ENCODE results near the gene ADAMTS10. TPM values are rescaled to one million over a fixed set of nuclear protein-coding genes. Genes with fewer than 3 reads are reported as not detected.
A peak's percentile ranks its signal among the peaks of the same experiment; 100 is the strongest.

The ADAMTS10 gene
- total RNA-seq, 2 donors from 2014 or later: 3.9 TPM

DNA sequence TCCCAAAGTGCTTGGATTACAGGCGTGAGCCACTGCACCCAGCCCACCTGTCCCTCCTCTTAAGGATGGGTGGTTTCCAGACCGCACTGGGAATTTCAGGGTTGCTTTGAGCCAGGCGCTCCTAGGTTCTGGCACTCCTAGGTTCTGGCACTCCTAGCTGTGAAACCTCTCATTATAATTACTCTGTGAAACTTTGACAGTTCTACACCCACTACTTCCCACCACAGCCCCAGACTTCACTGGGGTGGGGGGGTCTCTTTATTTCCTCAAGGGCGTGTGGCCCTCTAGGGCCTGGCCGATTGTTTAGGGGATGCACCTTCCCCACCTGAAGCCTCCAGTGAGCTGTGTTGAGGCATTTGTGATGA is 2.3 kb upstream of the ADAMTS10 start:
- Histone ChIP-seq H3K27me3 (peaks cover 4% of the 10 kb centered on the region), H3K4me3 (no peak overlapping the region), H3K4me1 (no peaks in the 10 kb centered on the region), H3K36me3 (no peaks in the 10 kb centered on the region), H3K27ac (no peak overlapping the region), H3K9me3 (no peaks in the 10 kb centered on the region), H3K9ac (ENCODE audit: low read depth in 2 of 2, low read length in 2 of 2) (no peak overlapping the region)
- intact Hi-C loops (cut with DNase I): no loop called here
- no peak for DNase-seq
- TF ChIP-seq, protein P1, sequence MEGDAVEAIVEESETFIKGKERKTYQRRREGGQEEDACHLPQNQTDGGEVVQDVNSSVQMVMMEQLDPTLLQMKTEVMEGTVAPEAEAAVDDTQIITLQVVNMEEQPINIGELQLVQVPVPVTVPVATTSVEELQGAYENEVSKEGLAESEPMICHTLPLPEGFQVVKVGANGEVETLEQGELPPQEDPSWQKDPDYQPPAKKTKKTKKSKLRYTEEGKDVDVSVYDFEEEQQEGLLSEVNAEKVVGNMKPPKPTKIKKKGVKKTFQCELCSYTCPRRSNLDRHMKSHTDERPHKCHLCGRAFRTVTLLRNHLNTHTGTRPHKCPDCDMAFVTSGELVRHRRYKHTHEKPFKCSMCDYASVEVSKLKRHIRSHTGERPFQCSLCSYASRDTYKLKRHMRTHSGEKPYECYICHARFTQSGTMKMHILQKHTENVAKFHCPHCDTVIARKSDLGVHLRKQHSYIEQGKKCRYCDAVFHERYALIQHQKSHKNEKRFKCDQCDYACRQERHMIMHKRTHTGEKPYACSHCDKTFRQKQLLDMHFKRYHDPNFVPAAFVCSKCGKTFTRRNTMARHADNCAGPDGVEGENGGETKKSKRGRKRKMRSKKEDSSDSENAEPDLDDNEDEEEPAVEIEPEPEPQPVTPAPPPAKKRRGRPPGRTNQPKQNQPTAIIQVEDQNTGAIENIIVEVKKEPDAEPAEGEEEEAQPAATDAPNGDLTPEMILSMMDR (IDR thresholded peaks at IDR 0.05): no peak

DNA sequence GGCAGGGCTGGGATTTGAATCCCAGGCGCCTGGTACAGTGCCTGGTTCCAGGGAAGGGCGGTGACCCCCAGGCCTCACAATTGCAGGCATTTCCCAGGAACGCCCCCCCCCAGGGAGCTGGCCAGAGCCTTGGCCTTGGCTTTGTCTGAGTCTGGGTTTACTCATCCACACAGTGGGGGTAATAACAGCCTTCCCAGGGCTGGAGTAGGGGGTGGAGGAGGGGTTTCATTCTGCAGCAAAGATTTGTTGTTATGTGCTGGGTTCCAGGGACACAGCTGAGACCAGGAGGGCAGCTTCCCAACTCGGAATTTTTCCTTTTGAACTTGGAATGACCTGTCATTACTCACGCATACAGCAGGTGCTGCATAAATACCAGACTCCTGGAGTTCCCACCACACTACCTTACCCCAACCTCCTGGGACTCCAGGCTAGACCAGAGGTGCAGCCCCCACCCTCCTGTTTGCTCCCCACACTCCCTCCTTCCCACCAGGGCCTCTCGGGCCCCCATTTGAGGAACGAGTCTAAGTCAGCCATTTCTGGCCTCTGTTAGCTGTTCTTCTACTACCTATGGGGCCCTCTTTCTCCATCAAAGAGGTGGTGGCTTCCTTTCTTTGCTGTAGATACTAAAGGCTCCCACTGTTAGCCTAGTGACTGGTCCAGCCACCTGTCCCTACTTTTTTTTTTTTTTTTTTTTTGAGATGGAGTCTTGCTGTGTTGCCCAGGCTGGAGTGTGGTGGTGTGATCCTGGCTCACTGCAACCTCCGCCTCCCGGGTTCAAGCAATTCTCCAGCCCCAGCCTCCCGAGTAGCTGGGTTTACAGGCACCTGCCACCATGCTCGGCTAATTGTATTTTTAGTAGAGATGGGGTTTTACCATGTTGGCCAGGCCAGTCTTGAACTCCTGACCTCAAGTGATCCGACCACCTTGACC is 1.6 kb upstream of the ADAMTS10 start:
- H3K4me3 ChIP-seq: no peak overlapping the region
- H3K9ac ChIP-seq (ENCODE audit: low read depth in 2 of 2, low read length in 2 of 2): no peak overlapping the region
- intact Hi-C loops (cut with DNase I): no loop called here
- DNase-seq: peak; percentile 40
- no peaks in the 10 kb centered on the region for H3K9me3 ChIP-seq
- peaks cover 4% of the 10 kb centered on the region for H3K27me3 ChIP-seq
- TF ChIP-seq, protein P1 (IDR thresholded peaks at IDR 0.05): no peak
- no peaks in the 10 kb centered on the region for H3K4me1 ChIP-seq
- no peaks in the 10 kb centered on the region for H3K36me3 ChIP-seq
- H3K27ac ChIP-seq: no peak overlapping the region

DNA sequence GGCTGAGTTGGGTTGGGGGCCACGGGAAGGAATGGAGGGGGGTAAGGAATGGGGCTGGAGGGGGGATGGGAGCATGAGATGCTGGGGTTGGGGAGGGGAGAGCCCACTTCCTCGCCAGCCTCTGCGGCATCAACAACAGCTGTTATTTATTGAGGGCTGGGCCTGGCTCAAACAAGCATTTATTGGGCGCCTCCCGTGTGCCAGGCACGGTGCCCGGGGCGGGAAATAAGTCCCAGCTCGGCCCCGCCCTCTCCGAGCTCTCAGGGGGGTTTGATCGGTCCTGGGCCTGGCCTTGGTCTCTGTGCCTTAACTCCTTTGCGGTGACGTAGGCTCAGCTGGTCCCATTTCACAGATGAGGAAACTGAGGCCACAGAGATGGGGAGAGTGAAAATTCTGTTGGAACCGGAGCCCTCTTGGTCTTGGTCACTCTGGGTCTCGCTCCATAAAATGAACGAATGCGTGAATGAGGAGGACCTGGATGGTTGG is 919 bp upstream of the ADAMTS10 start:
- intact Hi-C loops (cut with DNase I): no loop called here
- H3K36me3 ChIP-seq: no peaks in the 10 kb centered on the region
- H3K27me3 ChIP-seq: peaks cover 4% of the 10 kb centered on the region
- no peak overlapping the region for H3K27ac ChIP-seq
- no peaks in the 10 kb centered on the region for H3K9me3 ChIP-seq
- H3K4me3 ChIP-seq: no peak overlapping the region
- no peaks in the 10 kb centered on the region for H3K4me1 ChIP-seq
- H3K9ac ChIP-seq (ENCODE audit: low read depth in 2 of 2, low read length in 2 of 2): no peak overlapping the region
- DNase-seq: peak; percentile 32
- TF ChIP-seq, protein P1 (IDR thresholded peaks at IDR 0.05): no peak

DNA sequence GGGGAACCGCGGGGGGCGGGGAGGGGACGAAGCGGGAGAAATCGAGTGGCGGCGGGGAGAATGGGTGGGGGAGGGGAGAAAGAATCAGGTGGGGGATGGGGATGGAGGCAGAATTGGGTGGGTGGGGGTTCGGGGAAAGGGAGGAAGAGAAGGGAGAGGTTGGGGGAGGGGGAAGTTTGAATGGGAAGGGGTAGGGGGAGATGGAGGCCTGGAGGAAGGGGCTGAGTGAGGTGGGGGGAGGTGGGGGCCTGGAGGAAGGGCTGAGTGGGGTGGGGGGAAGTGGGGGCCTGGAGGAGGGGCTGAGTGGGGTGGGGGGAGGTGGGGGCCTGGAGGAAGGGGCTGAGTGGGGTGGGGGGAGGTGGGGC is 403 bp upstream of the ADAMTS10 start:
- Histone ChIP-seq H3K27ac (no peak overlapping the region), H3K4me1 (no peaks in the 10 kb centered on the region), H3K9ac (ENCODE audit: low read depth in 2 of 2, low read length in 2 of 2) (no peak overlapping the region), H3K36me3 (no peaks in the 10 kb centered on the region), H3K27me3 (peaks cover 4% of the 10 kb centered on the region), H3K9me3 (no peaks in the 10 kb centered on the region), H3K4me3 (no peak overlapping the region)
- TF ChIP-seq, protein P1 (IDR thresholded peaks at IDR 0.05): no peak
- intact Hi-C loops (cut with DNase I): no loop called here
- no peak for DNase-seq

DNA sequence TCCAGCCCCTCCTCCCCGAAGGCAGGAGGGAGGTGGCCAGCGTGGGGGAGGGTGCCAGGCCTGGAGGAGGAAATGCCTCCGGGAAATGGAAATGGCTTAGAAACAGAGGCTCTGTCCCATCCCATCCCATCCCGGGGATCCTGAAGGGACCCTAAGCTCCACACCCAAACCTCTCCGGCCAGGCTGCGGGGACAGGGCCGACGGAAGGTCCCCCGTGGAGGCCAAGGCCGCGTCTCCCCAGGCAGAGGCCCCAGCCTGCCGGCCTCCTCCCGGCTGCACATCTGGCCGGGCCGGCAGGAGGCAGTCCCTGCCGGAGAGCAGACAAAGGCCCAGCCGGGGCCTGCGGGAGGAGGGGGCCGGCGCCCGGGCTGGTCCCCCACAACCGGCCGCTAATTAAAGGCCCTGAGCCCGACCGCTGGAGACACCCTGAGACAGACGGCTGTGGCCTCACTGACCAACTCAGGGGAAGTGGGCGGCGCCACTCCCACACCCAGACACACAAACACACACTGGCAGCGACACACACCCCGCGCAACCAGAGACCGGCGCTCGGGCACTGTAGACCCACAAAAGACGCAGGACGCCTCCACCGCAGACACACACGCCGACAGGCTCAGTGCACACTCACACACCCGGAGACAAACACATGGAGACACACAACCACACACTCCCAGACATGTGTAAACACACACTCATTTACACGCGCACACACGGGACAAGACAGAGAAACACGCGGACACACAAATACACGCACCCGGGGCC is 1.1 kb downstream of the ADAMTS10 start:
- Histone ChIP-seq H3K27ac (peak overlapping the region; percentile 50), H3K9me3 (no peaks in the 10 kb centered on the region), H3K36me3 (no peaks in the 10 kb centered on the region), H3K9ac (ENCODE audit: low read depth in 2 of 2, low read length in 2 of 2) (peak overlapping the region; percentile 63 to 77), H3K4me3 (peak overlapping the region; percentile 43), H3K4me1 (no peaks in the 10 kb centered on the region), H3K27me3 (peaks cover 4% of the 10 kb centered on the region)
- TF ChIP-seq, protein P1 (IDR thresholded peaks at IDR 0.05): no peak
- intact Hi-C loops (cut with DNase I): no loop called here
- peak; percentile 41 for DNase-seq

All from colonic mucosa (tissue), 4 donors.